PC-3 (cell line): ENCODE results near the gene TTC39A.

Source experiments
- EZH2 ChIP-seq: fragments of 300-600 bp; sonication (generic); IDR thresholded peaks from one replicate; pipeline ENCODE4 v1.6.1; 2017; ENCODE audit warnings: antibody characterized with exemption, mild to moderate bottlenecking, low read length; ENCODE audit not compliant: unreplicated experiment
- EZH2phosphoT487 ChIP-seq: fragments of 300-600 bp; sonication (generic); IDR thresholded peaks from 2 replicates; pipeline ENCODE4 v1.6.1; 2018; ENCODE audit warnings: mild to moderate bottlenecking, antibody characterized with exemption, low read length, borderline replicate concordance
- TF ChIP-seq, protein P1 (sequence below): fragments of 300-600 bp; sonication (generic); conservative IDR thresholded peaks from 2 replicates; pipeline ENCODE4 v1.5.1; 2017; ENCODE audit warnings: antibody characterized with exemption, low read depth, mild to moderate bottlenecking, low read length

GRCh38 chr1:51247499-51247898, 82.9 kb downstream of the TTC39A start:
- TF ChIP-seq, protein P1, sequence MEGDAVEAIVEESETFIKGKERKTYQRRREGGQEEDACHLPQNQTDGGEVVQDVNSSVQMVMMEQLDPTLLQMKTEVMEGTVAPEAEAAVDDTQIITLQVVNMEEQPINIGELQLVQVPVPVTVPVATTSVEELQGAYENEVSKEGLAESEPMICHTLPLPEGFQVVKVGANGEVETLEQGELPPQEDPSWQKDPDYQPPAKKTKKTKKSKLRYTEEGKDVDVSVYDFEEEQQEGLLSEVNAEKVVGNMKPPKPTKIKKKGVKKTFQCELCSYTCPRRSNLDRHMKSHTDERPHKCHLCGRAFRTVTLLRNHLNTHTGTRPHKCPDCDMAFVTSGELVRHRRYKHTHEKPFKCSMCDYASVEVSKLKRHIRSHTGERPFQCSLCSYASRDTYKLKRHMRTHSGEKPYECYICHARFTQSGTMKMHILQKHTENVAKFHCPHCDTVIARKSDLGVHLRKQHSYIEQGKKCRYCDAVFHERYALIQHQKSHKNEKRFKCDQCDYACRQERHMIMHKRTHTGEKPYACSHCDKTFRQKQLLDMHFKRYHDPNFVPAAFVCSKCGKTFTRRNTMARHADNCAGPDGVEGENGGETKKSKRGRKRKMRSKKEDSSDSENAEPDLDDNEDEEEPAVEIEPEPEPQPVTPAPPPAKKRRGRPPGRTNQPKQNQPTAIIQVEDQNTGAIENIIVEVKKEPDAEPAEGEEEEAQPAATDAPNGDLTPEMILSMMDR, result no peak
- no peak for TF ChIP-seq EZH2phosphoT487
- TF ChIP-seq EZH2, result no peak
